HG02840 (cell line): Measurements from ENCODE around the gene ALG14.
"Not testable (repeated sequence)": the region's sequence is repeated elsewhere in the genome, so short reads cannot be mapped to it uniquely, and the experiment has no call there.

Experiments
- ATAC-seq: cut with Tn5 transposase; IDR thresholded peaks from one replicate; pipeline ENCODE4 v1.9.1; 2021; ENCODE audit warnings: mild to moderate bottlenecking, moderate library complexity, moderate number of reproducible peaks; ENCODE audit not compliant: unreplicated experiment, low FRiP score

Gene ALG14

GRCh38 chr1:95089650-95090287 lies 17.0 kb upstream of the ALG14 start:
- ATAC-seq: no peak

GRCh38 chr1:95088303-95088702 lies 15.6 kb upstream of the ALG14 start:
- ATAC-seq: no peak

- no peak for ATAC-seq
Measured at GRCh38 chr1:95086949-95087533, 14.3 kb upstream of the ALG14 start.

- ATAC-seq: no peak
Measured at GRCh38 chr1:95085376-95085775, 12.6 kb upstream of the ALG14 start.

- no peak for ATAC-seq
Measured at GRCh38 chr1:95084317-95085176, 11.8 kb upstream of the ALG14 start.

GRCh38 chr1:95080879-95081278 lies 8.1 kb upstream of the ALG14 start:
- ATAC-seq: no peak

GRCh38 chr1:95080446-95080845 lies 7.7 kb upstream of the ALG14 start:
- ATAC-seq: no peak

GRCh38 chr1:95076034-95076433 lies 3.3 kb upstream of the ALG14 start:
- no peak for ATAC-seq

- ATAC-seq: no peak
Measured at GRCh38 chr1:95073446-95073845, 695 bp upstream of the ALG14 start.

- ATAC-seq: no peak
Measured at GRCh38 chr1:95072117-95072516, 634 bp downstream of the ALG14 start.

- no peak for ATAC-seq
Measured at GRCh38 chr1:95071539-95071938, 1.2 kb downstream of the ALG14 start.

GRCh38 chr1:95069710-95070093 lies 3.0 kb downstream of the ALG14 start:
- no peak for ATAC-seq

- no peak for ATAC-seq
Measured at GRCh38 chr1:95068956-95069709, 3.6 kb downstream of the ALG14 start.

- ATAC-seq: no peak
Measured at GRCh38 chr1:95067568-95067967, 5.2 kb downstream of the ALG14 start.

- no peak for ATAC-seq
Measured at GRCh38 chr1:95067062-95067461, 5.7 kb downstream of the ALG14 start.

- ATAC-seq: no peak
Measured at GRCh38 chr1:95061445-95062006, 11.2 kb downstream of the ALG14 start.

GRCh38 chr1:95058974-95059373 lies 13.8 kb downstream of the ALG14 start:
- ATAC-seq: no peak

GRCh38 chr1:95057351-95057750 lies 15.4 kb downstream of the ALG14 start:
- no peak for ATAC-seq

GRCh38 chr1:95049935-95050334 lies 22.8 kb downstream of the ALG14 start:
- no peak for ATAC-seq

- no peak for ATAC-seq
Measured at GRCh38 chr1:95048317-95048716, 24.4 kb downstream of the ALG14 start.

- ATAC-seq: not testable (repeated sequence)
Measured at GRCh38 chr1:95047624-95048023, 25.1 kb downstream of the ALG14 start.
